GM18511 (cell line): Measurements from ENCODE around the gene DDX23.

Experiments
- ATAC-seq: cut with Tn5 transposase; IDR thresholded peaks from one replicate; pipeline ENCODE4 v1.9.1; 2021; ENCODE audit warnings: mild to moderate bottlenecking, moderate library complexity; ENCODE audit not compliant: unreplicated experiment

The DDX23 gene

GRCh38 chr12:48800971-48801370 lies 51.0 kb downstream of the DDX23 start:
- no peak for ATAC-seq

- ATAC-seq, result no peak
These were observed 51.5 kb downstream of the DDX23 start for GRCh38 chr12:48800457-48800856.

GRCh38 chr12:48796976-48797375 lies 55.0 kb downstream of the DDX23 start:
- ATAC-seq, result no peak

GRCh38 chr12:48795550-48796455 lies 56.2 kb downstream of the DDX23 start:
- ATAC-seq, result peak; percentile 44

GRCh38 chr12:48794870-48795269 lies 57.1 kb downstream of the DDX23 start:
- no peak for ATAC-seq

- no peak for ATAC-seq
These were observed 58.3 kb downstream of the DDX23 start for GRCh38 chr12:48793696-48794095.

GRCh38 chr12:48789858-48790326 lies 62.1 kb downstream of the DDX23 start:
- no peak for ATAC-seq

GRCh38 chr12:48788854-48789775 lies 62.8 kb downstream of the DDX23 start, which contains the start of gene ADCY6:
ADCY6 (minus strand) TSS chr12:48789089; CDS start chr12:48783434, 5,655 bp downstream.
- ATAC-seq, result peak; percentile 62

GRCh38 chr12:48788524-48788853 lies 63.5 kb downstream of the DDX23 start:
- ATAC-seq, result peak; percentile 21

- ATAC-seq, result no peak
These were observed 64.0 kb downstream of the DDX23 start for GRCh38 chr12:48787791-48788523.

- no peak for ATAC-seq
These were observed 65.1 kb downstream of the DDX23 start for GRCh38 chr12:48786591-48787544.

GRCh38 chr12:48783432-48783831 lies 68.5 kb downstream of the DDX23 start:
- no peak for ATAC-seq

GRCh38 chr12:48782457-48783395 lies 69.2 kb downstream of the DDX23 start:
- no peak for ATAC-seq

GRCh38 chr12:48781750-48782456 lies 70.1 kb downstream of the DDX23 start:
- ATAC-seq, result no peak

GRCh38 chr12:48780381-48781025 lies 71.5 kb downstream of the DDX23 start:
- no peak for ATAC-seq

- no peak for ATAC-seq
These were observed 72.1 kb downstream of the DDX23 start for GRCh38 chr12:48779869-48780268.
